WTC11 (cell line): ENCODE data around the gene KSR1. TPM values are rescaled to one million over a fixed set of nuclear protein-coding genes. Genes with fewer than 3 reads are reported as not detected.

Experiments
- ATAC-seq: fragments of 200-7000 bp; cut with Tn5 transposase; 2 replicates; pipeline ENCODE4 v1.10.0; 2021; ENCODE audit warnings: mild to moderate bottlenecking, moderate library complexity
- CTCF ChIA-PET: fragments of 300-600 bp; sonication (Branson Sonifier 250); formaldehyde crosslinking; loops from one replicate; lab custom pipeline; 2021; ENCODE audit warnings: antibody characterized with exemption; lab: Charles Lee
- POLR2A ChIA-PET: fragments of 350-600 bp; sonication (Branson Sonifier 250); formaldehyde crosslinking; loops from one replicate; lab custom pipeline; 2021; ENCODE audit warnings: antibody characterized with exemption; lab: Charles Lee
- DNase-seq: peaks from one replicate; pipeline ENCODE4 v3.0.0; 2021; ENCODE audit warnings: low spot score
- H3K27ac Mint-ChIP-seq: 2 replicates; pipeline ENCODE4 v1.8.0; 2021; ENCODE audit warnings: mixed read lengths
- H3K27me3 Mint-ChIP-seq: 2 replicates; pipeline ENCODE4 v1.8.0; 2021; ENCODE audit warnings: low read depth, mild to moderate bottlenecking, moderate library complexity, mixed read lengths
- H3K36me3 Mint-ChIP-seq: 2 replicates; pipeline ENCODE4 v1.8.0; 2021; ENCODE audit warnings: mixed read lengths
- H3K4me1 Mint-ChIP-seq: 2 replicates; pipeline ENCODE4 v1.8.0; 2022; ENCODE audit warnings: mixed read lengths
- H3K4me3 Mint-ChIP-seq: 2 replicates; pipeline ENCODE4 v1.8.0; 2021; ENCODE audit warnings: mild to moderate bottlenecking, moderate library complexity, mixed read lengths
- H3K9me3 Mint-ChIP-seq: 2 replicates; pipeline ENCODE4 v1.8.0; 2021; ENCODE audit warnings: mixed read lengths
- CREB1 ChIP-seq: sonication (generic); formaldehyde crosslinking; IDR thresholded peaks from 2 replicates; pipeline ENCODE4 v1.8.0; 2023; ENCODE audit warnings: mild to moderate bottlenecking, missing genetic modification reagents
- FOXP1 ChIP-seq: sonication (generic); formaldehyde crosslinking; IDR thresholded peaks from 2 replicates; pipeline ENCODE4 v1.8.0; 2022; ENCODE audit warnings: missing genetic modification reagents, mild to moderate bottlenecking, moderate library complexity, borderline replicate concordance
- GTF2I ChIP-seq: fragments of 250-450 bp; sonication (Bioruptor Pico); conservative IDR thresholded peaks from 2 replicates; pipeline ENCODE4 v1.4.0; 2021; ENCODE audit warnings: mild to moderate bottlenecking
- JAZF1 ChIP-seq: fragments of 250-450 bp; sonication (Bioruptor Pico); IDR thresholded peaks from 2 replicates; pipeline ENCODE4 v1.9.0; 2021; ENCODE audit warnings: moderate library complexity, mild to moderate bottlenecking, inconsistent platforms
- NFATC4 ChIP-seq: fragments of 250-450 bp; sonication (Bioruptor Pico); IDR thresholded peaks from 2 replicates; pipeline ENCODE4 v1.9.0; 2021; ENCODE audit warnings: mild to moderate bottlenecking
- NFE2L1 ChIP-seq: sonication (generic); formaldehyde crosslinking; IDR thresholded peaks from 2 replicates; pipeline ENCODE4 v1.8.1; 2023; ENCODE audit warnings: missing genetic modification reagents
- NR1H2 ChIP-seq: sonication (generic); formaldehyde crosslinking; IDR thresholded peaks from 2 replicates; pipeline ENCODE4 v1.9.0; 2021; ENCODE audit warnings: mild to moderate bottlenecking, moderate library complexity, missing genetic modification reagents
- OVOL2 ChIP-seq: fragments of 250-450 bp; sonication (Bioruptor Pico); IDR thresholded peaks from 2 replicates; pipeline ENCODE4 v1.9.0; 2021; ENCODE audit warnings: mild to moderate bottlenecking, borderline replicate concordance
- RORB ChIP-seq: fragments of 250-450 bp; sonication (Bioruptor Pico); IDR thresholded peaks from 2 replicates; pipeline ENCODE4 v1.9.0; 2021; ENCODE audit warnings: mild to moderate bottlenecking
- TEAD1 ChIP-seq: sonication (generic); formaldehyde crosslinking; IDR thresholded peaks from 2 replicates; pipeline ENCODE4 v1.8.0; 2022; ENCODE audit warnings: mild to moderate bottlenecking, missing genetic modification reagents
- TP53 ChIP-seq: sonication (generic); formaldehyde crosslinking; IDR thresholded peaks from 2 replicates; pipeline ENCODE4 v1.8.1; 2023; ENCODE audit warnings: mild to moderate bottlenecking, missing genetic modification reagents
- ZNF232 ChIP-seq: sonication (generic); formaldehyde crosslinking; IDR thresholded peaks from 2 replicates; pipeline ENCODE4 v1.8.0; 2022; ENCODE audit warnings: mild to moderate bottlenecking, missing genetic modification reagents
- ZNF263 ChIP-seq: sonication (generic); formaldehyde crosslinking; IDR thresholded peaks from 2 replicates; pipeline ENCODE4 v1.8.1; 2022; ENCODE audit warnings: low read depth, mild to moderate bottlenecking, moderate library complexity, missing genetic modification reagents
- ZNF423 ChIP-seq: fragments of 250-450 bp; sonication (Bioruptor Pico); IDR thresholded peaks from 2 replicates; pipeline ENCODE4 v2.1.2; 2022; ENCODE audit warnings: mild to moderate bottlenecking, moderate library complexity
- total RNA-seq: library from RNA; stranded (reverse); gene quantifications from 3 replicates; pipeline ENCODE4 v1.2.3, GENCODE V29; 2021
- TF ChIP-seq, protein P1 (sequence below): sonication (generic); formaldehyde crosslinking; IDR thresholded peaks from 2 replicates; pipeline ENCODE4 v1.8.1; 2022; ENCODE audit warnings: low read depth, missing genetic modification reagents, borderline replicate concordance
- TF ChIP-seq, protein P2 (sequence below): sonication (generic); formaldehyde crosslinking; IDR thresholded peaks from 2 replicates; pipeline ENCODE4 v1.8.0; 2023; ENCODE audit warnings: missing genetic modification reagents, mild to moderate bottlenecking, borderline replicate concordance
- TF ChIP-seq, protein P3 (sequence below): sonication (generic); formaldehyde crosslinking; IDR thresholded peaks from 2 replicates; pipeline ENCODE4 v1.8.1; 2022; ENCODE audit warnings: mild to moderate bottlenecking, moderate library complexity, missing genetic modification reagents
- TF ChIP-seq, protein P4 (sequence below): sonication (generic); formaldehyde crosslinking; IDR thresholded peaks from 2 replicates; pipeline ENCODE4 v1.8.1; 2022; ENCODE audit warnings: mild to moderate bottlenecking, missing genetic modification reagents, moderate library complexity, borderline replicate concordance
- TF ChIP-seq, protein P5 (sequence below): sonication (generic); formaldehyde crosslinking; IDR thresholded peaks from 2 replicates; pipeline ENCODE4 v1.8.1; 2022; ENCODE audit warnings: missing genetic modification reagents, borderline replicate concordance

KSR1 gene
- total RNA-seq, 1 experiment from 2014 or later: 45.5 TPM

DNA sequence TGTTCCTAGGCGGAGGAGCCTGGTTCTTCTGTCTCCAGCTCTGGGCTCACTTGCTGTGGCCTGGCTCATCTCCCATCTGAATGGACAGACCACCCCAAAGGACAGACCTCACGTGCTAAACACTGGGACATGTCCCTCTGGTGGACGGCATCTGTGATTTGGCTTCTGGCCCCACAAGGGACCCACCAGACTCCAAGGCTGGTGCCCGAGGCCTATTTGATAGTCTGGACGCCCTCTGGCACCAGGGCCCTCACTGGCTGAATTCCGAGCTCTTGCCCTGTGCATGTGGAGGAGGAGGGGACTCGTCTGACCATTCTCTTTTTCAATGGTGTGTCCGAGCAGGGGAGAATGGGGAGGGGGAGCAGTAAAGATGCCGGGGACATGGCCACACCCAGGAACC lies 112.0 kb downstream of the KSR1 start:
- no peak for ATAC-seq
- CTCF ChIA-PET: interaction anchor here (0.9 to 3.0 kb wide), 8 partner anchors 8 to 131 kb away, joined by 3 to 12 read pairs (median 5); no protein-coding TSS in a partner anchor
- DNase-seq: no peak
- peak overlapping the region; percentile 32; the same call in 1 of the 2 replicates for H3K27ac Mint-ChIP-seq
- H3K27me3 Mint-ChIP-seq: no peaks in the 10 kb centered on the region
- POLR2A ChIA-PET: no interaction called here
- TF ChIP-seq, protein P1, sequence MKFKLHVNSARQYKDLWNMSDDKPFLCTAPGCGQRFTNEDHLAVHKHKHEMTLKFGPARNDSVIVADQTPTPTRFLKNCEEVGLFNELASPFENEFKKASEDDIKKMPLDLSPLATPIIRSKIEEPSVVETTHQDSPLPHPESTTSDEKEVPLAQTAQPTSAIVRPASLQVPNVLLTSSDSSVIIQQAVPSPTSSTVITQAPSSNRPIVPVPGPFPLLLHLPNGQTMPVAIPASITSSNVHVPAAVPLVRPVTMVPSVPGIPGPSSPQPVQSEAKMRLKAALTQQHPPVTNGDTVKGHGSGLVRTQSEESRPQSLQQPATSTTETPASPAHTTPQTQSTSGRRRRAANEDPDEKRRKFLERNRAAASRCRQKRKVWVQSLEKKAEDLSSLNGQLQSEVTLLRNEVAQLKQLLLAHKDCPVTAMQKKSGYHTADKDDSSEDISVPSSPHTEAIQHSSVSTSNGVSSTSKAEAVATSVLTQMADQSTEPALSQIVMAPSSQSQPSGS (CRISPR knock-in tag): no peak
- TF ChIP-seq ZNF423 (CRISPR knock-in tag): no peak
- TF ChIP-seq JAZF1: no peak
- TF ChIP-seq, protein P2, sequence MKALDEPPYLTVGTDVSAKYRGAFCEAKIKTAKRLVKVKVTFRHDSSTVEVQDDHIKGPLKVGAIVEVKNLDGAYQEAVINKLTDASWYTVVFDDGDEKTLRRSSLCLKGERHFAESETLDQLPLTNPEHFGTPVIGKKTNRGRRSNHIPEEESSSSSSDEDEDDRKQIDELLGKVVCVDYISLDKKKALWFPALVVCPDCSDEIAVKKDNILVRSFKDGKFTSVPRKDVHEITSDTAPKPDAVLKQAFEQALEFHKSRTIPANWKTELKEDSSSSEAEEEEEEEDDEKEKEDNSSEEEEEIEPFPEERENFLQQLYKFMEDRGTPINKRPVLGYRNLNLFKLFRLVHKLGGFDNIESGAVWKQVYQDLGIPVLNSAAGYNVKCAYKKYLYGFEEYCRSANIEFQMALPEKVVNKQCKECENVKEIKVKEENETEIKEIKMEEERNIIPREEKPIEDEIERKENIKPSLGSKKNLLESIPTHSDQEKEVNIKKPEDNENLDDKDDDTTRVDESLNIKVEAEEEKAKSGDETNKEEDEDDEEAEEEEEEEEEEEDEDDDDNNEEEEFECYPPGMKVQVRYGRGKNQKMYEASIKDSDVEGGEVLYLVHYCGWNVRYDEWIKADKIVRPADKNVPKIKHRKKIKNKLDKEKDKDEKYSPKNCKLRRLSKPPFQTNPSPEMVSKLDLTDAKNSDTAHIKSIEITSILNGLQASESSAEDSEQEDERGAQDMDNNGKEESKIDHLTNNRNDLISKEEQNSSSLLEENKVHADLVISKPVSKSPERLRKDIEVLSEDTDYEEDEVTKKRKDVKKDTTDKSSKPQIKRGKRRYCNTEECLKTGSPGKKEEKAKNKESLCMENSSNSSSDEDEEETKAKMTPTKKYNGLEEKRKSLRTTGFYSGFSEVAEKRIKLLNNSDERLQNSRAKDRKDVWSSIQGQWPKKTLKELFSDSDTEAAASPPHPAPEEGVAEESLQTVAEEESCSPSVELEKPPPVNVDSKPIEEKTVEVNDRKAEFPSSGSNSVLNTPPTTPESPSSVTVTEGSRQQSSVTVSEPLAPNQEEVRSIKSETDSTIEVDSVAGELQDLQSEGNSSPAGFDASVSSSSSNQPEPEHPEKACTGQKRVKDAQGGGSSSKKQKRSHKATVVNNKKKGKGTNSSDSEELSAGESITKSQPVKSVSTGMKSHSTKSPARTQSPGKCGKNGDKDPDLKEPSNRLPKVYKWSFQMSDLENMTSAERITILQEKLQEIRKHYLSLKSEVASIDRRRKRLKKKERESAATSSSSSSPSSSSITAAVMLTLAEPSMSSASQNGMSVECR (CRISPR knock-in tag): no peak
- TF ChIP-seq RORB: no peak
- TF ChIP-seq NR1H2: no peak
- TF ChIP-seq NFATC4 (CRISPR knock-in tag): no peak
- no peak for TF ChIP-seq GTF2I
- no peak for TF ChIP-seq TEAD1 (CRISPR knock-in tag)
- no peak for TF ChIP-seq OVOL2 (CRISPR knock-in tag)
- TF ChIP-seq, protein P3, sequence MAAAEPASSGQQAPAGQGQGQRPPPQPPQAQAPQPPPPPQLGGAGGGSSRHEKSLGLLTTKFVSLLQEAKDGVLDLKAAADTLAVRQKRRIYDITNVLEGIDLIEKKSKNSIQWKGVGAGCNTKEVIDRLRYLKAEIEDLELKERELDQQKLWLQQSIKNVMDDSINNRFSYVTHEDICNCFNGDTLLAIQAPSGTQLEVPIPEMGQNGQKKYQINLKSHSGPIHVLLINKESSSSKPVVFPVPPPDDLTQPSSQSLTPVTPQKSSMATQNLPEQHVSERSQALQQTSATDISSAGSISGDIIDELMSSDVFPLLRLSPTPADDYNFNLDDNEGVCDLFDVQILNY (CRISPR knock-in tag): no peak
- no peak for TF ChIP-seq ZNF232 (CRISPR knock-in tag)
- no peak for TF ChIP-seq NFE2L1 (CRISPR knock-in tag)
- no peak for TF ChIP-seq TP53
- TF ChIP-seq CREB1: no peak
- TF ChIP-seq, protein P4, sequence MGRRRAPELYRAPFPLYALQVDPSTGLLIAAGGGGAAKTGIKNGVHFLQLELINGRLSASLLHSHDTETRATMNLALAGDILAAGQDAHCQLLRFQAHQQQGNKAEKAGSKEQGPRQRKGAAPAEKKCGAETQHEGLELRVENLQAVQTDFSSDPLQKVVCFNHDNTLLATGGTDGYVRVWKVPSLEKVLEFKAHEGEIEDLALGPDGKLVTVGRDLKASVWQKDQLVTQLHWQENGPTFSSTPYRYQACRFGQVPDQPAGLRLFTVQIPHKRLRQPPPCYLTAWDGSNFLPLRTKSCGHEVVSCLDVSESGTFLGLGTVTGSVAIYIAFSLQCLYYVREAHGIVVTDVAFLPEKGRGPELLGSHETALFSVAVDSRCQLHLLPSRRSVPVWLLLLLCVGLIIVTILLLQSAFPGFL (CRISPR knock-in tag): no peak
- TF ChIP-seq, protein P5, sequence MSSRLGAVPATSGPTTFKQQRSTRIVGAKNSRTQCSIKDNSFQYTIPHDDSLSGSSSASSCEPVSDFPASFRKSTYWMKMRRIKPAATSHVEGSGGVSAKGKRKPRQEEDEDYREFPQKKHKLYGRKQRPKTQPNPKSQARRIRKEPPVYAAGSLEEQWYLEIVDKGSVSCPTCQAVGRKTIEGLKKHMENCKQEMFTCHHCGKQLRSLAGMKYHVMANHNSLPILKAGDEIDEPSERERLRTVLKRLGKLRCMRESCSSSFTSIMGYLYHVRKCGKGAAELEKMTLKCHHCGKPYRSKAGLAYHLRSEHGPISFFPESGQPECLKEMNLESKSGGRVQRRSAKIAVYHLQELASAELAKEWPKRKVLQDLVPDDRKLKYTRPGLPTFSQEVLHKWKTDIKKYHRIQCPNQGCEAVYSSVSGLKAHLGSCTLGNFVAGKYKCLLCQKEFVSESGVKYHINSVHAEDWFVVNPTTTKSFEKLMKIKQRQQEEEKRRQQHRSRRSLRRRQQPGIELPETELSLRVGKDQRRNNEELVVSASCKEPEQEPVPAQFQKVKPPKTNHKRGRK (CRISPR knock-in tag): no peak
- TF ChIP-seq FOXP1 (CRISPR knock-in tag): no peak
- no peak for TF ChIP-seq ZNF263 (CRISPR knock-in tag)
- TF ChIP-seq, all 79 proteins: peak for 0
- peaks cover 42% of the 10 kb centered on the region for H3K4me1 Mint-ChIP-seq
- H3K36me3 Mint-ChIP-seq: peaks cover 5% of the 10 kb centered on the region; the same call in 1 of the 2 replicates
- no peak overlapping the region for H3K4me3 Mint-ChIP-seq
- no peaks in the 10 kb centered on the region; the same call in 1 of the 2 replicates for H3K9me3 Mint-ChIP-seq
